ENCODE results near the gene DPF3.

The DPF3 gene

GRCh38 chr14:72591391-72591790 lies 302.5 kb downstream of the DPF3 start:
- no peak overlapping the region for H3K4me3 ChIP-seq (ENCODE audit: low read length)
- no peak overlapping the region for H3K4me2 ChIP-seq (ENCODE audit: low read depth, low read length)

GRCh38 chr14:72590577-72590976 lies 303.3 kb downstream of the DPF3 start:
- no peak for TF ChIP-seq EZH2phosphoT487 (IDR thresholded peaks at IDR 0.05; ENCODE audit: low read length)
- TF ChIP-seq CTCF (IDR thresholded peaks at IDR 0.05; ENCODE audit: low read length) = no peak
- TF ChIP-seq EZH2 (optimal IDR thresholded peaks at IDR 0.05; ENCODE audit: low read depth, low read length) = no peak
- no peak overlapping the region for H2AFZ ChIP-seq (ENCODE audit: low read length)
- H3F3A ChIP-seq (ENCODE audit: insufficient read depth, low read length) = no peaks in the 10 kb centered on the region
- no peaks in the 10 kb centered on the region for H3K36me3 ChIP-seq (replicated peaks; ENCODE audit: insufficient read depth, low read length)
- H3K79me2 ChIP-seq (ENCODE audit: low read length) = no peaks in the 10 kb centered on the region
- H3K27me3 ChIP-seq (replicated peaks; ENCODE audit: insufficient read depth, low read length) = no peaks in the 10 kb centered on the region
- H3K4me3 ChIP-seq (ENCODE audit: low read length) = no peak overlapping the region
- DNase-seq = no peak
- no peak overlapping the region for H3K4me2 ChIP-seq (ENCODE audit: low read depth, low read length)
- H3K9ac ChIP-seq (ENCODE audit: low read length) = no peak overlapping the region
- H4K20me1 ChIP-seq (ENCODE audit: insufficient read depth, low read length) = no peaks in the 10 kb centered on the region
- no peak overlapping the region for H3K27ac ChIP-seq (ENCODE audit: low read length)
- no peaks in the 10 kb centered on the region for H3K9me3 ChIP-seq (replicated peaks; ENCODE audit: insufficient read depth, low read length)
- H3K4me1 ChIP-seq (ENCODE audit: low read length) = no peaks in the 10 kb centered on the region
- H3K9me2 ChIP-seq (replicated peaks; ENCODE audit: insufficient read depth, low read length) = no peaks in the 10 kb centered on the region

More at GRCh38 chr14:72591391-72591790, 302.5 kb downstream of the DPF3 start:
- H3F3A ChIP-seq (ENCODE audit: insufficient read depth, low read length) = no peaks in the 10 kb centered on the region
- no peak overlapping the region for H2AFZ ChIP-seq (ENCODE audit: low read length)
- no peaks in the 10 kb centered on the region for H3K36me3 ChIP-seq (replicated peaks; ENCODE audit: insufficient read depth, low read length)
- H3K27me3 ChIP-seq (replicated peaks; ENCODE audit: insufficient read depth, low read length) = no peaks in the 10 kb centered on the region
- TF ChIP-seq EZH2phosphoT487 (IDR thresholded peaks at IDR 0.05; ENCODE audit: low read length) (no peak), CTCF (IDR thresholded peaks at IDR 0.05; ENCODE audit: low read length) (no peak), EZH2 (optimal IDR thresholded peaks at IDR 0.05; ENCODE audit: low read depth, low read length) (no peak)
- H4K20me1 ChIP-seq (ENCODE audit: insufficient read depth, low read length) = no peaks in the 10 kb centered on the region
- no peak for DNase-seq
- no peaks in the 10 kb centered on the region for H3K79me2 ChIP-seq (ENCODE audit: low read length)
- H3K9ac ChIP-seq (ENCODE audit: low read length) = no peak overlapping the region
- no peaks in the 10 kb centered on the region for H3K9me2 ChIP-seq (replicated peaks; ENCODE audit: insufficient read depth, low read length)
- H3K27ac ChIP-seq (ENCODE audit: low read length) = no peak overlapping the region
- no peaks in the 10 kb centered on the region for H3K9me3 ChIP-seq (replicated peaks; ENCODE audit: insufficient read depth, low read length)
- no peaks in the 10 kb centered on the region for H3K4me1 ChIP-seq (ENCODE audit: low read length)

GRCh38 chr14:72589652-72590051 lies 304.2 kb downstream of the DPF3 start:
- H3K36me3 ChIP-seq (replicated peaks; ENCODE audit: insufficient read depth, low read length) = no peaks in the 10 kb centered on the region
- no peaks in the 10 kb centered on the region for H4K20me1 ChIP-seq (ENCODE audit: insufficient read depth, low read length)
- no peaks in the 10 kb centered on the region for H3K79me2 ChIP-seq (ENCODE audit: low read length)
- no peak overlapping the region for H3K9ac ChIP-seq (ENCODE audit: low read length)
- H3F3A ChIP-seq (ENCODE audit: insufficient read depth, low read length) = no peaks in the 10 kb centered on the region
- no peaks in the 10 kb centered on the region for H3K9me3 ChIP-seq (replicated peaks; ENCODE audit: insufficient read depth, low read length)
- H3K4me2 ChIP-seq (ENCODE audit: low read depth, low read length) = no peak overlapping the region
- H2AFZ ChIP-seq (ENCODE audit: low read length) = no peak overlapping the region
- no peak for DNase-seq
- no peaks in the 10 kb centered on the region for H3K9me2 ChIP-seq (replicated peaks; ENCODE audit: insufficient read depth, low read length)
- H3K27me3 ChIP-seq (replicated peaks; ENCODE audit: insufficient read depth, low read length) = no peaks in the 10 kb centered on the region
- H3K27ac ChIP-seq (ENCODE audit: low read length) = no peak overlapping the region
- TF ChIP-seq EZH2phosphoT487 (IDR thresholded peaks at IDR 0.05; ENCODE audit: low read length) (no peak), EZH2 (optimal IDR thresholded peaks at IDR 0.05; ENCODE audit: low read depth, low read length) (no peak), CTCF (IDR thresholded peaks at IDR 0.05; ENCODE audit: low read length) (no peak)
- H3K4me1 ChIP-seq (ENCODE audit: low read length) = no peaks in the 10 kb centered on the region
- no peak overlapping the region for H3K4me3 ChIP-seq (ENCODE audit: low read length)
